Measurements from ENCODE around the gene SIL1.
"Not testable (repeated sequence)": the region's sequence is repeated elsewhere in the genome, so short reads cannot be mapped to it uniquely, and the experiment has no call there.

Gene SIL1

GRCh38 chr5:139204196-139204595 is 6.0 kb upstream of the SIL1 start:
- no peak for TF ChIP-seq CTCF (IDR thresholded peaks at IDR 0.05; ENCODE audit: borderline replicate concordance, insufficient read depth, low read depth, low read length)
- no peak overlapping the region for H3K4me3 ChIP-seq (ENCODE audit: low read depth, low read length)

DNA sequence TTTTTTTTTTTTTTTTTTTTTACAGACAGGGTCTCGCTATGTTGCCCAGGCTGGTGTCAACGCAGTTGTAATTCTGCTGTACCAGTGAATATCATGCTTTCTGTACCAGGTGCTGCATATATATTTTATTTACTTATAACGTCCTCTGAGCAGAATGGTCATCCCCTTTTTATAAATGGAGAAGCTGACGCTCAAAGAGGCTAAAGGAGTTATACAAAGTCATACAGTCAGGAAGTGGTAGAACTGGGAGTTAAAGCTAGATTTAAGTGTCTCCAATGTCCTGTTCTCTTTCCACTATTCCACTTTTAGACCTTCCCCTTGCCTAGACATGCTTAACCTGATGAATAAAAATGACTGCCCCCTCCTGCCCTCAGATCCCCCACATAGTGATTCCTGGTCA is 1.2 kb upstream of the SIL1 start:
- no peak for TF ChIP-seq CTCF (IDR thresholded peaks at IDR 0.05; ENCODE audit: borderline replicate concordance, insufficient read depth, low read depth, low read length)

DNA sequence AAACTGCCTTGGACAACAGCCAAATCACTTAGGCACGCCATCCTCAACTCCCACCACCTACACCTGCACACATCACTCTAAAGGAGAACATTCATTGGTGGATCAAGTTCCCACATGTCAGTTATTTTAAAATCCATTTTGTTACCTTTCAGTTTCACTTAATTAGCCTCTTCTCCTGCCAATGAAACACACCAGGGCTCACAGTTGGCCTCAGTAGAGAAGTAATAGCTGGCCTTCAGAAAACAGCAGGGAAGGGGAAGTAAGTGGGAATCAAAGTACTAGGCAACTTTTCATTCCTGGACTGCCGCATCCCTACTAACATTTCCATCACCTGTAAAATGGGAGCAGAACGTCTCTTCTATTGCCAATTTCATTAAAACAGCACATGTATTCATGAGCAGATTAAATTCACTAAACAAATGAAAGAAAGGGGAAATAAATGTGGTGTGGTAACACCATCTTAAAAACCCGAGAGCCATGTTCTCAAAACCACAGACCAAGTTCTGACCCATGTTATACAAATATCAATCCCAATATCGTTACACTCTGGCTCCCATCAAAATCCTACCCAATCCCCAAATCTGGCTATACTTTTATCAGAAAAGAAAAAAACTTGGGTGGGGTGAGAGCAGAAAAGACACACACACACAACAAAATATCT is 1.7 kb downstream of the SIL1 start:
- TF ChIP-seq CTCF (IDR thresholded peaks at IDR 0.05; ENCODE audit: borderline replicate concordance, insufficient read depth, low read depth, low read length) = no peak
- no peak overlapping the region for H3K4me3 ChIP-seq (ENCODE audit: low read depth, low read length)

More for the DNA sequence above, 1.2 kb upstream of the SIL1 start:
- no peak overlapping the region for H3K4me3 ChIP-seq (ENCODE audit: low read depth, low read length)

- H3K4me3 ChIP-seq (ENCODE audit: low read depth, low read length) = no peak overlapping the region
- no peak for TF ChIP-seq CTCF (IDR thresholded peaks at IDR 0.05; ENCODE audit: borderline replicate concordance, insufficient read depth, low read depth, low read length)
Observed at GRCh38 chr5:139194486-139194885, 3.7 kb downstream of the SIL1 start.

DNA sequence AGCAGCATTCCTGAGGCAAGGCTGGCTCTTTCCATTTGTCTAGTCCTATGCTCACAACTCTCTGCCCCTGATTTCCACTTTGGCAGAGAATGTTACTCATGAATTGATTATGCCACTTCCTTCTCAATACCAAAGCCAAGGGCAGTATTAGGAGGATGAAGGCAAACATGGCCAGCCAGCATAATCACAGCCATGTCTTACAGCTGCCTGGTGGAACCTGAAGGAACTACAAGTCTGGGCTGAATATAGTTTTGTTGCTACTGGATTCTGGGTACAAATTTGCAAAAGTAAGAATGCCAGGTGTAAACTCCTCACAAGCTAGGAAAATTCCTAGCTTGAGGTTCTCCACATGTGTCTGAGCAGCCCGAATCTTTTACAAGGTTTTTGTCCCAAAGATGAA is 4.2 kb downstream of the SIL1 start:
- TF ChIP-seq CTCF (IDR thresholded peaks at IDR 0.05; ENCODE audit: borderline replicate concordance, insufficient read depth, low read depth, low read length) = peak; percentile 44; the same call in 1 of the 2 replicates
- no peak overlapping the region for H3K4me3 ChIP-seq (ENCODE audit: low read depth, low read length)

DNA sequence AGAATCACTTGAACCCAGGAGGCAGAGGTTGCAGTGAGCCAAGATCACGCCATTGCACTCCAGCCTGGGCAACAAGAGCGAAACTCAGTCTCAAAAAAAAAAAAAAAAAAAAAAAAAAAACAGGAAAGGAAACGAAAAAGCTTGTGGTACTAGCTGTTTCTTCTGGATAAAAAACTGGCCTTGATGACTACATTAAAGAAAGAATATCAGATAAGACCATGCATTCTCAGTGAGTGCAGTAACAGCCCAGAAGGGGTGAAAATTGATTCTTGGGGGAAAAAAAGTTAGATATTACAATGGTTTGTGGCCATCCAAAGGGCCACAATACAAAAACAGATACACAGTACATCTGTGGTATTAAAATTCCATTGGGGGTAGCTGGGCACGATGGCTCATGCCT is 5.3 kb downstream of the SIL1 start:
- not testable (repeated sequence) for H3K4me3 ChIP-seq (ENCODE audit: low read depth, low read length)

DNA sequence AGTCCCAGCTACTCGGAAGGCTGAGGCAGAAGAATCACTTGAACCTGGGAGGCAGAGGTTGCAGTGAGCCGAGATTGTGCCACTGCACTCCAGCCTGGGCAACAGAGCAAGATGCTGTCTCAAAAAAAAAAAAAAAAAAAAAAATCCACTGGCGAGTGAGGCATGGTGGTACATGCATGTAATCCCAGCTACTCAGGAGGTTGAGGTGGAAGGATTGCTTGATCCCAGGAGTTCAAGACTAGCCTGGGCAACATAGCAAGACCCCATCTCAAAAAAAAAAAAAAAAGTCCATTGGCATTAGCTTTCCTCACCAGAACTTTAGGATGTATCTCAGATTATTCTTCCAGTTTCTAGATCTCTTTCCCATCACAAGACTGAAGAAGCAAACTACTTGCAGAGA is 6.2 kb downstream of the SIL1 start:
- not testable (repeated sequence) for H3K4me3 ChIP-seq (ENCODE audit: low read depth, low read length)

DNA sequence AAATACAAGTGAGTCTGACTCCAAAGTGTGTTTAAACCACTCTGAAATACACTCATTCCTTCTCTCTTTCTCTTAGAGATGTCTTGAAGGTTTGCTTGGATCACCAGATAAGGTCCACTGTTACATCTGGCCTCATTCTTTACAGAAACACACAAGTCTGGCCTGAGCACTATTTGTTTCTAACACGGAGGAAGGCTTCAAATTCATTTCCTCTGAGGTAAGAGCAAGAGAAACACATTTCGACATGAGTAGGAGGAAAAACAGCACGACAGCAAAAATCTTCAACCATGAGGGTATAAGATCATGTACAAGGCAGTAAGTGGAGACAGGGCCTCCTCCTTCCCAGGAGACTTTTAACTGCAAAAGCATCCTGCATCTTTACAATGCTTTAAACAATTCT is 8.0 kb downstream of the SIL1 start:
- H3K4me3 ChIP-seq (ENCODE audit: low read depth, low read length) = no peak overlapping the region
- no peak for TF ChIP-seq CTCF (IDR thresholded peaks at IDR 0.05; ENCODE audit: borderline replicate concordance, insufficient read depth, low read depth, low read length)
